HG03103 (cell line): ENCODE data around the gene JSRP1.

Source experiments
- ATAC-seq: cut with Tn5 transposase; IDR thresholded peaks from one replicate; pipeline ENCODE4 v1.9.1; 2021; ENCODE audit warnings: low read depth; ENCODE audit not compliant: unreplicated experiment

The JSRP1 gene

DNA sequence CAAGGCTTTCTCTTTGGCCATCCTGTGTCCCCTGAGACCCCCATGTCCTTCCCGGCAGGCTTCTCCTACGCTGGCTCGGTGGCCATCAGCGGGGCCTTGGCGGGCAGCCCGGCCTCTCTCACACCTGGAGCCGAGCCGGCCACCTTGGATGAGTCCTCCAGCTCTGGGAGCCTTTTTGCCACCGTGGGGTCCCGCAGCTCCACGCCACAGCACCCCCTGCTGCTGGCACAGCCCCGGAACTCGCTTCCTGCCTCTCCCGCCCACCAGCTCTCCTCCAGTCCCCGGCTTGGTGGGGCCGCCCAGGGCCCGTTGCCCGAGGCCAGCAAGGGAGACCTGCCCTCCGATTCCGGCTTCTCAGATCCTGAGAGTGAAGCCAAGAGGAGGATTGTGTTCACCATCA, 34.3 kb downstream of the JSRP1 start:
- no peak for ATAC-seq

DNA sequence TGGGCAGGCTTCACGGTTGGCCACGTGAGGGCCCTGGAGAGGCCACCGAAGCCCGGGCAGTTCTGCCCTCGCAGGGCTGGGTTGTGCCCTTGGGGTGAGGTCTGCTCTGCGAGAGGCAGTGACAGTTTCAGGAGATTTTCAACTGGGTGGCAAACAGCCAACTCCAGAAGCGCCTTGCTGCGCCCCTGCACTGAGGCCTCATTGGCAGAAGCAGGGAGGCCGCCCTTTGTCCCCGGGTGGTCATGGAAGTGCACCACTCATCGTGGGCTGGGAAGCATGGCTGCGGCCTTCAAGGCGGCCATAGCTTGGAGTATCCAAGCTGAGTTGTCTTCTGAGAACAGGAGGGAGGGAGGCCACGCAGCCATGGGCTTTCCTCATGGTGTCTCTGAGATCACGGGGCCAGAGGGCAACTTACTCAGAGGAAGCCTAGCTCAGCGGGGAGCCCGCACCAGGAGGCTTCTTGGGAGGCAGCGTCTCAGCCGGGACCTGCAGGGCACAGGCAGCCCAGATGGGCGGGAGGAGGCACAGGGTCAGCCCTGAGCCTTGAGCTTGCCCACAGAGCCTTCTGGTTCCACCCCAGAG, 34.9 kb downstream of the JSRP1 start:
- no peak for ATAC-seq

DNA sequence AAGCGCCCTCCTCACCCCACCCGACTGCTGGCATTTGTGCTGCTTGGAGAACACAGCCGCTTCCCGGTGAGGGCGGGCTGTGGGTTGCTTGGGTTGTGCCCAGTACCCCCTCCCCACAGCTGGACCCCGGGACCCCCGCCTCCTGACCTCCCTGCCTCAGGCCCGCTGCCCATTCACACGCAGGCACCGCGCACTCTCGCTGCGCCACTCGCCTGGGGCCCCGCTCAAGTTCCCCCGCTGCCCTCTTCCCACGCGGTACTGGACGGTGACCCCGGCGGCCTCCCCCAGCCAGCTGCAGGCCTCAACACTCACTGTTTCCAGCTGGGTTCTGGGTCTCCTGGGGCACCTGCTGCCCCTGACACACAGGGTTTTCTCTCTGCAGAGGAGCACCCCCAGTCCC, 36.5 kb downstream of the JSRP1 start:
- no peak for ATAC-seq

DNA sequence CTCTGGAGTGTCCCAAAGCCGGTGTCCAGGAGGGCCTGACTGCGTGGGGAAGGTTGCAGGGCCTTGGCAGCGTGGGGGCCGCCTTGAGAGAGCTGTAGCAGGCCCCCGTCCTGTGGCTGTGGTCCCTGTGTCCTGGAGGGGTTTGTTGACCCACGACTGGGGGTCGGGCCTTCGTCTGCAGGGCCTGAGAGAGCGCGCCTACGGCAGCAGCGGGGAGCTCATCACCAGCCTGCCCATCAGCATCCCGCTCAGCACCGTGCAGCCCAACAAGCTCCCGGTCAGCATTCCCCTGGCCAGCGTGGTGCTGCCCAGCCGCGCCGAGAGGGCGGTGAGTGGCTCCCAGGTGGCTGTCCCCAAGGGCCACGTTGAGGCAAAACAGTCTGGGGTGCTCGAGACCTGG, 38.6 kb downstream of the JSRP1 start:
- ATAC-seq = no peak

DNA sequence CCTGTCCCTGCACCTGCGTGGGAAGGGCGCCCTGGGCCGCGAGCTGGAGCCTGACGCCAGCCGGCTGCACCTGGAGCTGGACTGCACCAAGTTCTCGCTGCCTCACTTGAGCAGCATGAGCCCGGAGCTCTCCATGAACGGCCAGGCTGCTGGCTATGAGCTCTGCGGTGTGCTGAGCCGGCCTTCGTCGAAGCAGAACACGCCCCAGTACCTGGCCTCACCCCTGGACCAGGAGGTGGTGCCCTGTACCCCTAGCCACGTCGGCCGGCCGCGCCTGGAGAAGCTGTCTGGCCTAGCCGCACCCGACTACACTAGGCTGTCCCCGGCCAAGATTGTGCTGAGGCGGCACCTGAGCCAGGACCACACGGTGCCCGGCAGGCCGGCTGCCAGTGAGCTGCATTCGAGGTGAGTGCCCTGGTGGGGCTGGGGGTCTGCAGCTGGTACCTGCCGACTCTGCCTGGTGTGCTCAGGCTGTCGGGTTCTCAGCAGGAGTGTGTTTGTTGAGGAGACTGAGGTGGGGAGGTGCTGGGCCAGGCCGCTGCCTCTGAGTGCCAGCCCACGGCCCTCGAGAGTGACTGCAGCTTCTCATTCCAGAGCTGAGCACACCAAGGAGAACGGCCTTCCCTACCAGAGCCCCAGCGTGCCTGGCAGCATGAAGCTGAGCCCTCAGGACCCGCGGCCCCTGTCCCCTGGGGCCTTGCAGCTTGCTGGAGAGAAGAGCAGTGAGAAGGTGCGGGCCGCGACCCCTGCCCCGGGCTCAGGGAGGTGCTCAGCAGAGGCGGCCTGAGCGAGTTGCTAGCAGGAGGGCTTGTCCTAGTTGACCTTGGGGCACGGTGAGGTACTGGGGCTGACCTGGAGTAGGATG, 39.6 kb downstream of the JSRP1 start:
- no peak for ATAC-seq

DNA sequence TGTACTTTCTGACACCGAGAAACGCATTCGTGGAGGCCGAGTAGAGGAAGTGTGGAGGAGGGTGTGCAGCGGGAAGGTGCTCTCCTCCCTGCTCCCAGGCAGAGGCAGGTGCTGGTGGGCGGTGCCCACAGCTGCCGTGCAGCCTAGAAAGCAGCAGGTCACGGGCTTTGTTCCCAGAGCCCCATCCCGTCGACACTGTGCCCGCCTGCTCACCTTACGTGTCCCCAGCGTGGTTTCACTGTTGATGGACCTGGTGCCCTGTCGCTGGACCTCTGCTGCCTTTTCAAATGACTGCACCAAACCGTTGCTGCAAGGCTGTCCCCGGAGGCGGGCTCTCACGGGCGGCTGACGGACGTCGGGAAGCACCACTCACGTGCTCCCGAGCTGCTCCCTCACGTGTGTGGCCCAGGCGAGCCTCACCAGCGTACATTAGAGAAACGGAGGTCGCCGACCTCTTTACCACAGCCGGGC, 40.9 kb downstream of the JSRP1 start:
- no peak for ATAC-seq

DNA sequence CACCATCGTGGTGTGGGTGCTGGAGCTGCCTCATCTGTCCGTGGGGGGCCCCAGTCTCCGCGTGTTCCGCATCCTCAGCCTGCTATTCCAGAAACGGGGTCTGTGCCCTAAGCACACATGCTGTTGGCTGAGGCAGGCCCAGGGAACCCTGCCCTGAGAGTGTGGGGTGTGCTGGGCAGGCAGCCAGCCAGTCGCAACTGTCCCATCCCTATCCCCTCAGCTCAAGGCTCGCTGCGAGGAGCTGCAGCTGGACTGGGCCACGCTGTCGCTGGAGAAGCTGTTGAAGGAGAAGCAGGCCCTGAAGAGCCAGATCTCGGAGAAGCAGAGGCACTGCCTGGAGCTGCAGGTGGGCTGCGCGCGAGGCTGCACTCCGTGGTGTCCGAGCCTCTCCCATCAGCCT, 42.0 kb downstream of the JSRP1 start:
- no peak for ATAC-seq

DNA sequence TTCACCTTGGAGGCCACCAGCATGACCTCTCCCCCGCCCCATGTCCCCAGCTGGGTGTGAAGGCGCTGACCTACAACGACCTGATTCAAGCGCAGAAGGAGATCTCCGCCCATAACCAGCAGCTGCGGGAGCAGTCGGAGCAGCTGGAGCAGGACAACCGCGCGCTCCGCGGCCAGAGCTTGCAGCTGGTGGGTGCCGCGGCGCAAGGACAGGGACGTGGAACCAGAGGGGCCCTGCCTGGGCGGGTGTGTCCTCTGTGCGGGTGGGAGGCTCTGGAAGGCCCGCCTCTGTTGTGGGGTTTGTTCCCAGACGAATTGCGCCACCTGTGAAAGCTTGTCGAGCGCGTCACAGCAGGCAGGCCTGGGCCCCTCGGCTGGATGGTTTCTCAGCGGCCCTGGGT, 42.4 kb downstream of the JSRP1 start:
- ATAC-seq = no peak

DNA sequence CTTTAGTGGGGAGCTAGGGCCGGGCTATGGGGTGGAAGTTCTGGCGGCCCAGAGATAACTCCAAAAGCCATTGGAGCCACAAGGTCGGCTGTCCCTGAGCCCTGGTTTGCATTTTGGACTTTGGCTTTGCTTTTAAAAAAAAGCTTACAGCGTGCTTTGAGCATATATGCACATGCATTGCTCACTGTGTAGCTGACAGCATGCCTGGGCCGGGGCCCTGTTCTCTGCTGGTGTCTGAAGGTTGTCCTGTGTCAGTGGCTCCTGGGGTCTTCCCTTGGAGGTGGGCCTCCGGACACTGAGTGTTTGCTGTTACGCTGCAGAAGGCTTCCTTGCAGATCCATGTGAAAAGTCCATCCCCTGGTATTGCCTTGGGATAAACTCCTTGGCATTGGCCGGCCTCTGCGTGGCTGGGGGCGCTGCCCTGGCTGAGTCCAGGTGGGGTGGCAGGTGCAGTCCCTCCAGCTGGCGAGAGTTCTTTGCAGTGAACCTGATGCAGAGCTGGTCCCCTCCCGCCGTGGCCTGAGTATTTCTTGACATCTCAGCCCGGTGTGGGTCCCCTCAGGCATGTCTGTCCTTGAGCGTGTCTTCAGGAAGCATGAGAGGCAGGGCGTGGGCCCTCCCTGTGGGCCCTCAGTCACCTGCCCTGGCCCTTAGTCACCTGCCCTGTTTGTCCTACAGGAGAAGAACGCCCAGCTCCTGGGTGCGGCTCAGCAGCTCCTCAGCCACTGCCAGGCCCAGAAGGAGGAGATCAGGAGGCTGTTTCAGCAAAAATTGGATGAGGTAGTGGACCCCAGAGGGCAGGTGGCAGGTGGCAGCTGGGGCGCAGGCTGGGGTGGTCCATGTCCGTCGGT, 43.1 kb downstream of the JSRP1 start:
- ATAC-seq = no peak

DNA sequence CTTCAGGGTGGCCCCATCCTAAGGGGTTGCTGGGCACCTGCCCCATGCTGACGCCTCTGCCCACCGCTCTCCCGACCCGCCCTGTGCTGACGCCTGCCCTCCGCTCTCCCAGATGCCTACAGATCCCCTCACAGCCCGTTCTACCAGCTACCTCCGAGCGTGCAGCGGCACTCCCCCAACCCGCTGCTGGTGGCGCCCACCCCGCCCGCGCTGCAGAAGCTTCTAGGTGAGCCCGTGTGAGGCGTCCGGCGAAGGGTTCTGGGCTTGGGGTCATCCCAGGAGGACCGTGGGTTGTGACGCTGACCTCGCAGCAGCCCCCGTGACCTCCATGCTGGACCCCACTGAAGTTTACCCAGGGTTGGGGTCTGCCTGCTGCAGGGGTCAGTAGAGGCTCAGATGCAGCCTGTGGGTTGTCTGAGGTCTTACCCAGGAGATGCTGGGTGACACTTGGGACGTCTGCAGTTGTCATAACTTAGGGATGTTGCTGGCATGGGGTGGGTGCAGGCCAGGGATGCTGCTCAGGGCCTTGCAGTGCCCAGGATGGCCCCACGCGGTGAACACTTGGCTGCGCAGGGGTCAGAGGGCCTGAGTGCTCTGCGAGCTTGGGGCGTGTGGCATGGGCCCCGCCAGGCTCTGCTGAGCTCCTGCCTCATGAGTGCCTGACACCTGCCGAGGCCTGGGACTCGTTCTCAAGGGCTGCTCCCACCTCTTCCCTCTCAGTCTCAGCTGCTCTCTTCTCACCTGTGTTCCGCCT, 45.1 kb downstream of the JSRP1 start:
- no peak for ATAC-seq

DNA sequence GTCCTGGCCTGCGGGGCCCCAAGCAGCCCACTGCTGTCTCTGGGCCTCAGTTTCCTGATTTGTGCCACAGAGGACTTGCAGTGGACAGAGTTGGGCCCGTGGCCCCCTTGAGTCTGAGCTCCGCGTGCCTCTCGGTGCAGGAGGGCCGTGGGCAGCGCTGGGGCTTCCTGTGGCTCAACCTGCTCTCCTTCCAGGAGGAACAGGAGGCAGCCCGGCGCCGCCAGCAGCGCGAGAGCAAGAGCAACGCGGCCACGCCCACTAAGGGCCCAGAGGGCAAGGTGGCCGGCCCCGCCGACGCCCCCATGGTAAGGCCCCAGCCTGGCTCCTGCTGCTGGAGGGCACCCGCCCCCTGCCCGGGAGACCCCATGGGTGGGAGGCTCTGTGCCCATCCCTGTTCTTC, 46.0 kb downstream of the JSRP1 start:
- ATAC-seq = no peak

DNA sequence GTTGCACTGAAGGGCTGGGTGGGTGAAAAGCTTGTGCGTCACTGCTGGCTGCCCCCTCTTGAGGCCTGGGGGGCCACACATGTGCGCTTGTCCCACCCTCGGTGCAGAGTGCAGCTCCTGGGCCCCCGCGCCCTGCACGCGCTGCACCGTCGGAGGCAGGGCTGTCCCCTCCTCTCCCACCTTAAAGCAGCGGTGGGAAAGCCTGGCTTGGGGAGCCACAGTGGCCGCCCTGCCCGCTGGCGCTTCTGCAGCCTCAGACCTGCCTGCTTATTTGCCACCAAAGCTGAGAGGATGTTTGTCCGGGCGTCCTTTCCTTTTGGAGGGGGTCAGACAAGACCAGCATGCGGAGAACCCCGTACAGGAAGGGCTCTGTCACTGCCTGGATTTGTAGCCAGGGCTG, 46.8 kb downstream of the JSRP1 start:
- ATAC-seq = no peak

DNA sequence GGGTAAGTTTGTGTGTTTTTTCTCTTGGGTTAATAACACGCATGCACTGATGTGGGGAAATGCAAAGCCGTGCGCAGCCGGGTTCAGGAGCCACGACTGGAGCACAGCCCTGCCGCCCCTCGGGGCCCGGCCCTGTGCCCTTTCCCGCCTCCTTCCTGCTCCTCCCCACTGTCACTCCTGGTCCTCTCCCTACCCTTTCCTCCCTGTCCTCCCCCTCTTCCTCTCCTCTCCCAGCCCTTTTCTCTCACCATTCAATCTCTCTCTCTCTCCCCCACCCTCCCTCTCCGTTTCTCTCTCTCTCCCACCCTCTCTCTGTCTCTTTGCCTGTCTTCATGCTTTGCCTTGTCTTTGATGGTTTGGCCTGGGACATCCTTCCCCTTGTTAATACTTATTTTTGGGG, 47.2 kb downstream of the JSRP1 start:
- ATAC-seq = no peak

DNA sequence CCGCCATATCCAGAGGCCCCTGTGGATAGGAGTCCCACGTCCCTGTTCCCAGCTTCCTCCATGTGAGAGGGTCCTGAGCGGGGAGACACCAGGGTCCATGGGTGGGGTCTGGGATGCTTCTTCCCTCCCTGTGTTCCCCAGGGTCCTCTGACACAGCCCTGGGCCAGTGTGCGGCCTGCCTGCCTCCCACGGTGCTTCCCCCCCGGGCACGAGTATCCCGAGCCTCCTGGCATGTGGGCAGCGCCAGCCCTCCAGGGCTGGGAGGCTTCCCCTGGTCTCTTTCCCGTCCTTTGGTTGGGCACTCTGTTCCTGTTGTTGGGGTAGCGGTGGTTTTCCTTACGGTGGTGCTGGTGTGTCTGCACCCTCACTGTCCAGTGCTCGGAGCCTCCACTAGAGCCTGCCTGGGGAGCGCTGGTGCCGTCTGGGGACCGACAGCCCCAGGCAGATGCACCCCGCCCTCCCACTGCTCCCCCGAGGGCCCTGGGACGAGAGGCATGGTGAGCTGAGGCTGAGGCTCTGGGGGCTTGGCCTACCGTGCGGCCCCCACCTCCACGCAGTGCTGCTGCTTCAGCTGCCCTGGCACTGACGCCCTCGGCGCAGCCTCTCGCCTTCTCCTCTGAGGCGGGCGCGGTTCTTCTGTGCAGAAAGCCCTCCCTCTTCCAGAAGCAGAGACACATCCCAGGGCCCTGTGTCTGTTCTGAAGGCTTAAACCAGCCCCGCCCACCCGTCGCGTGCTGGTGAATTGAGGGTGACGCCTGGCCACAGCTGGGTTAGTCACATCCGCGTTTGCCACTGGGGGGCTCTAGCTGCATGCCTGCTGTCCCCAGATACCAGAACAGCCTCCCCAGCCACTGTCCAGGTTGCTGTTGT, 48.0 kb downstream of the JSRP1 start:
- no peak for ATAC-seq

DNA sequence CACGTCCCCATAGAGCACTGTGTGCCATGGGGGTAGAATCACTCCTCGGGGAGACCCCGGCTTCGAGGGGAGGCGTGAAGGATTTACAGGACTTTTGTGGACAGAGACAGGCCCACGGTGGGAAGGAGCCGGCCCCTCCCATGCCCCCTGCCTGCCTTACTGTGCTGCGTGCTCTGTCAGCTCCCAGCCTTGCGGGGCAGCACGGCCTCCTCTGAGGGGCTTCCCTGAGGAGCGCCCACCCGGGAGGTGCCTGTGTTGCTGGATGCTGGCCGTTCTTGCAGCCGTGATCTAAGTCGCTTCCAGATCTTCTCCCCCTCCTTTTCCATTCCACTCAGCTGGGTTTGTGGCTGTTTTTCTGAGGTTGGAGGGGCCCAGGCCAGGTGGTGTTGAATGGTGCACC, 49.2 kb downstream of the JSRP1 start:
- no peak for ATAC-seq

DNA sequence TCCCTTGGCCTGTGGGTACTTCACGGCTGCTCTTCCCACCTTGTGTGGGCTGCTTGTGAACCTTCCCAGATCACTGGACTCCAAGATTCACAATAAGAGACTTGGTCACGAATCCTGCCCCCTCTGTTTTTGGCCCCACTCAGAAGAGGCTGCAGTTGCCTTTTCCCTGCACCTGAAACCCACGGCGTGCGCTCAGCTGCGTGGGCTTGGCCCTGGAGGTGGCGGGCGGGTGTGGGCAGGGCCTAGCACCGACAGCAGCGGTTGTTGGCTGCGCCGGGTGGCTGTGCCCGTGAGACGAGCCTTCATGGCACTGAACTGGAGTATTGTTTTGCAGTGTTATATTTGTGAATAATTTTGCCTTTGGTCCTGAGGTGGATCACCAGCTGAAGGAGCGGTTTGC, 53.9 kb downstream of the JSRP1 start:
- ATAC-seq = no peak
